Keratinocyte (primary cell): ENCODE measurements around the gene RPL26. TPM values are rescaled to one million over a fixed set of nuclear protein-coding genes. Genes with fewer than 3 reads are reported as not detected.

ENCODE experiments used
- DNase-seq: peaks from one replicate; pipeline ENCODE4 v3.0.0-alpha.2; 2011; ENCODE audit warnings: low read depth, missing footprints, low spot score
- FAIRE-seq: peaks from 2 replicates; lab custom pipeline; 2011; peaks lifted over from hg19 to GRCh38; lab: Jason Lieb, UNC
- H2AFZ ChIP-seq: 2 replicates; pipeline ENCODE4 v1.6.0; 2012; ENCODE audit warnings: low read length, control low read depth, inconsistent platforms; ENCODE audit not compliant: control insufficient read depth
- H3K27ac ChIP-seq: 2 replicates; pipeline ENCODE4 v1.5.1; 2011; ENCODE audit warnings: low read length; ENCODE audit not compliant: control insufficient read depth, insufficient read depth
- H3K27me3 ChIP-seq: 3 replicates; pipeline ENCODE4 v1.6.0; 2011; ENCODE audit warnings: low read length; ENCODE audit not compliant: control insufficient read depth, insufficient read depth; ENCODE audit errors: extremely low read depth
- H3K36me3 ChIP-seq, 2 experiments: 2 replicates in 1 of 2; 3 replicates in 1 of 2; pipeline ENCODE4 v1.5.1; 2011; ENCODE audit warnings: low read length in 2 of 2, mild to moderate bottlenecking in 1 of 2; ENCODE audit not compliant: control insufficient read depth in 2 of 2, insufficient read depth in 2 of 2; ENCODE audit errors: extremely low read depth in 1 of 2
- H3K4me1 ChIP-seq: 3 replicates; pipeline ENCODE4 v1.5.1; 2011; ENCODE audit warnings: low read length; ENCODE audit not compliant: control insufficient read depth, insufficient read depth; ENCODE audit errors: extremely low read depth
- H3K4me2 ChIP-seq: 3 replicates; pipeline ENCODE4 v1.6.0; 2011; ENCODE audit warnings: low read depth, low read length; ENCODE audit not compliant: control insufficient read depth, insufficient read depth; ENCODE audit errors: extremely low read depth
- H3K4me3 ChIP-seq, 3 experiments: fragments of 200-600 bp in 1 of 3; sonication (generic) in 1 of 3; 2 replicates in 2 of 3; 3 replicates in 1 of 3; pipeline ENCODE4 v1.5.1; 2011 to 2016; ENCODE audit warnings: low read length in 3 of 3, mild to moderate bottlenecking in 3 of 3, control low read depth in 2 of 3, inconsistent platforms in 1 of 3, low read depth in 1 of 3, mixed read lengths in 1 of 3, mixed run types in 1 of 3, moderate library complexity in 1 of 3; ENCODE audit not compliant: control insufficient read depth in 2 of 3, insufficient read depth in 2 of 3; ENCODE audit errors: extremely low read depth in 1 of 3
- H3K79me2 ChIP-seq: 2 replicates; pipeline ENCODE4 v1.6.0; 2012; ENCODE audit warnings: low read length; ENCODE audit not compliant: control insufficient read depth, insufficient read depth
- H3K9ac ChIP-seq: 3 replicates; pipeline ENCODE4 v1.6.0; 2011; ENCODE audit warnings: low read length; ENCODE audit not compliant: control insufficient read depth, insufficient read depth; ENCODE audit errors: extremely low read depth
- H3K9me1 ChIP-seq: 3 replicates; pipeline ENCODE4 v1.6.0; 2011; ENCODE audit warnings: low read length; ENCODE audit not compliant: control insufficient read depth, insufficient read depth; ENCODE audit errors: extremely low read depth
- H3K9me3 ChIP-seq: 2 replicates; pipeline ENCODE4 v1.5.1; 2012; ENCODE audit warnings: low read depth, low read length; ENCODE audit not compliant: control insufficient read depth
- H4K20me1 ChIP-seq: 3 replicates; pipeline ENCODE4 v1.6.0; 2011; ENCODE audit warnings: low read length; ENCODE audit not compliant: control insufficient read depth, insufficient read depth; ENCODE audit errors: extremely low read depth
- EZH2 ChIP-seq: IDR thresholded peaks from one replicate; pipeline ENCODE4 v1.6.1; 2012; ENCODE audit warnings: inconsistent platforms, mild to moderate bottlenecking, low read length, moderate library complexity
- dilution Hi-C: fragments of 300-500 bp; cut with MboI; formaldehyde crosslinking; loops from one replicate; pipeline ENCODE4 v1.7.0; 2020; ENCODE audit warnings: low sequenced_read_pairs; ENCODE audit not compliant: extremely low pct_ligation_motif_present
- polyA minus RNA-seq, 3 experiments: library from RNA; depleted of rRNA, polyadenylated mRNA; stranded (reverse); fragments of >200 nt; gene quantifications; 1 replicate in 1 of 3; 2 replicates in 1 of 3; 3 replicates in 1 of 3; pipeline ENCODE4 v1.2.3, GENCODE V29; 2011
- polyA plus RNA-seq, 5 experiments: library from polyadenylated mRNA; depleted of rRNA in 3 of 5; stranded (reverse) in 3 of 5; stranded (forward) in 1 of 5; unstranded in 1 of 5; fragments of >200 nt; gene quantifications; 1 replicate in 1 of 5; 2 replicates in 3 of 5; 3 replicates in 1 of 5; pipeline versions ENCODE4 v1.2.1 to v1.2.3, GENCODE V29; 2011 to 2012; ENCODE audit warnings: missing spikeins in 2 of 5, low read depth in 1 of 5, low replicate concordance in 1 of 5
- TF ChIP-seq, protein P1 (sequence below), 3 experiments: IDR thresholded peaks in 1 of 3; conservative IDR thresholded peaks in 1 of 3; optimal IDR thresholded peaks in 1 of 3; 2 replicates in 2 of 3; 3 replicates in 1 of 3; pipeline versions ENCODE3 to v1.5.1; 2011; ENCODE audit warnings: low read length in 3 of 3, mild to moderate bottlenecking in 3 of 3, moderate library complexity in 2 of 3, control low read depth in 1 of 3, inconsistent platforms in 1 of 3; ENCODE audit not compliant: insufficient read depth in 2 of 3; ENCODE audit errors: extremely low read depth in 1 of 3

The RPL26 gene
- polyA plus RNA-seq (4,206 to 5,909 TPM (median 4,505 TPM) in 3 replicates), polyA minus RNA-seq (276 to 2,052 TPM (median 1,323 TPM) in 3 replicates)
- 10,583 TPM for polyA plus RNA-seq (2011; ENCODE audit: low read depth)
- polyA plus RNA-seq (2011; cell fraction: cytosol; rRNA removed), result 7,444 and 8,930 TPM in 2 replicates
- polyA plus RNA-seq (2011; cell fraction: nucleus; rRNA removed), result 1,165 and 1,684 TPM in 2 replicates
- polyA plus RNA-seq (2012; ENCODE audit: low replicate concordance), result 3,382 and 6,981 TPM in 2 replicates
- polyA minus RNA-seq (2011; cell fraction: cytosol; rRNA and poly(A)+ RNA removed), result 863 TPM
- 120 and 225 TPM in 2 replicates for polyA minus RNA-seq (2011; cell fraction: nucleus; rRNA and poly(A)+ RNA removed)

GRCh38 chr17:8383143-8383822 is at the start of gene RPL26:
TSS of gene RPL26 (minus strand) at chr17:8383193. CDS start at chr17:8382310, 883 bp downstream.
- peaks cover 21 to 31% of the 10 kb centered on the region in 2 experiments for H3K36me3 ChIP-seq
- peaks cover 18% of the 10 kb centered on the region for H4K20me1 ChIP-seq
- no peaks in the 10 kb centered on the region for H3K27me3 ChIP-seq
- peak within 1 kb of the TSS; percentile 61 to 72 (median 71) for H3K4me3 ChIP-seq
- no peaks in the 10 kb centered on the region for H3K9me1 ChIP-seq
- dilution Hi-C loops, result no loop called here
- peak within 1 kb of the TSS; percentile 79 for H3K4me2 ChIP-seq
- DNase-seq (peak; percentile 93), FAIRE-seq (peak; percentile 69)
- peak within 1 kb of the TSS; percentile 78 for H2AFZ ChIP-seq
- peaks cover 44% of the 10 kb centered on the region for H3K79me2 ChIP-seq
- H3K4me1 ChIP-seq, result peaks cover 39% of the 10 kb centered on the region
- no peak for TF ChIP-seq EZH2
- TF ChIP-seq, protein P1, sequence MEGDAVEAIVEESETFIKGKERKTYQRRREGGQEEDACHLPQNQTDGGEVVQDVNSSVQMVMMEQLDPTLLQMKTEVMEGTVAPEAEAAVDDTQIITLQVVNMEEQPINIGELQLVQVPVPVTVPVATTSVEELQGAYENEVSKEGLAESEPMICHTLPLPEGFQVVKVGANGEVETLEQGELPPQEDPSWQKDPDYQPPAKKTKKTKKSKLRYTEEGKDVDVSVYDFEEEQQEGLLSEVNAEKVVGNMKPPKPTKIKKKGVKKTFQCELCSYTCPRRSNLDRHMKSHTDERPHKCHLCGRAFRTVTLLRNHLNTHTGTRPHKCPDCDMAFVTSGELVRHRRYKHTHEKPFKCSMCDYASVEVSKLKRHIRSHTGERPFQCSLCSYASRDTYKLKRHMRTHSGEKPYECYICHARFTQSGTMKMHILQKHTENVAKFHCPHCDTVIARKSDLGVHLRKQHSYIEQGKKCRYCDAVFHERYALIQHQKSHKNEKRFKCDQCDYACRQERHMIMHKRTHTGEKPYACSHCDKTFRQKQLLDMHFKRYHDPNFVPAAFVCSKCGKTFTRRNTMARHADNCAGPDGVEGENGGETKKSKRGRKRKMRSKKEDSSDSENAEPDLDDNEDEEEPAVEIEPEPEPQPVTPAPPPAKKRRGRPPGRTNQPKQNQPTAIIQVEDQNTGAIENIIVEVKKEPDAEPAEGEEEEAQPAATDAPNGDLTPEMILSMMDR (optimal IDR thresholded peaks at IDR 0.05 in 1 of 3, IDR thresholded peaks at IDR 0.05 in 1 of 3, conservative IDR thresholded peaks at IDR 0.05 in 1 of 3; ENCODE audit: extremely low read depth in 1 of 3, insufficient read depth in 2 of 3, low read length in 3 of 3), result peak; percentile 86 to 97 (median 90)
- H3K27ac ChIP-seq, result peak within 1 kb of the TSS; percentile 50
- H3K9me3 ChIP-seq, result no peaks in the 10 kb centered on the region
- H3K9ac ChIP-seq, result peak within 1 kb of the TSS; percentile 79

DNA sequence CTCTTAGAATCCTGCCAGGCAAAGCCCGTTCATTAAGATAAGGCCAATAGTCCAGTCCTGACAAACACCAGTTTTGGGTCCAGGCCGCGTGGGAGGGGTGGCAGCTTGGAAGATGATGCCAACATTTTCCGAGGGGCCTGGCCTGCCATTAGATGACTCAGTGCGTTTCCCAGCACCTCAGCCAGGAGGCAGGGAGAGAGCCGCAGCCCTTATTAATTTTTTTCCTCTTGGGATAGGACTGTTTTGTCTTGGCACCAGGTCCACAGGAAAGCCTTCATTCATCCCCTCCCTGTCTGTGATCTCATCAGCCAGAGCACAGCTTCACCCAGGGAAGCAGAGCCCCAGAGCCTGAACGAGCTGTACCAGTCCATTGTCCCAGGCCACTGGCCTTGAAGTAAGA is 48.0 kb upstream of the RPL26 start:
- TF ChIP-seq EZH2, result no peak
- TF ChIP-seq, protein P1 (optimal IDR thresholded peaks at IDR 0.05 in 1 of 3, IDR thresholded peaks at IDR 0.05 in 1 of 3, conservative IDR thresholded peaks at IDR 0.05 in 1 of 3; ENCODE audit: extremely low read depth in 1 of 3, insufficient read depth in 2 of 3, low read length in 3 of 3), result peak in 1 of 3 experiments; percentile 8
- Histone ChIP-seq H3K36me3 (no peaks in the 10 kb centered on the region), H3K27ac (no peak overlapping the region), H3K4me1 (peaks cover 12% of the 10 kb centered on the region), H3K9me3 (no peaks in the 10 kb centered on the region), H2AFZ (peak overlapping the region; percentile 79), H3K9me1 (peaks cover 2% of the 10 kb centered on the region), H4K20me1 (no peaks in the 10 kb centered on the region), H3K4me2 (peak overlapping the region; percentile 35), H3K27me3 (no peaks in the 10 kb centered on the region), H3K4me3 (no peak overlapping the region), H3K79me2 (peaks cover 2% of the 10 kb centered on the region), H3K9ac (peak overlapping the region; percentile 13)
- no peak for FAIRE-seq
- dilution Hi-C loops, result no loop called here
- no peak for DNase-seq
